ENCODE data around the gene KDM6B.
A peak's percentile ranks its signal among the peaks of the same experiment; 100 is the strongest.

The KDM6B gene

GRCh38 chr17:7849751-7850504 lies 15.9 kb downstream of the KDM6B start:
- DNase-seq (ENCODE audit: low read depth), result no peak
- no peak overlapping the region for H3K4me3 ChIP-seq (ENCODE audit: low read depth, low read length)

- DNase-seq (ENCODE audit: low read depth), result no peak
- no peak overlapping the region for H3K4me3 ChIP-seq (ENCODE audit: low read depth, low read length)
These were observed 16.9 kb downstream of the KDM6B start for GRCh38 chr17:7850701-7851437.

DNA sequence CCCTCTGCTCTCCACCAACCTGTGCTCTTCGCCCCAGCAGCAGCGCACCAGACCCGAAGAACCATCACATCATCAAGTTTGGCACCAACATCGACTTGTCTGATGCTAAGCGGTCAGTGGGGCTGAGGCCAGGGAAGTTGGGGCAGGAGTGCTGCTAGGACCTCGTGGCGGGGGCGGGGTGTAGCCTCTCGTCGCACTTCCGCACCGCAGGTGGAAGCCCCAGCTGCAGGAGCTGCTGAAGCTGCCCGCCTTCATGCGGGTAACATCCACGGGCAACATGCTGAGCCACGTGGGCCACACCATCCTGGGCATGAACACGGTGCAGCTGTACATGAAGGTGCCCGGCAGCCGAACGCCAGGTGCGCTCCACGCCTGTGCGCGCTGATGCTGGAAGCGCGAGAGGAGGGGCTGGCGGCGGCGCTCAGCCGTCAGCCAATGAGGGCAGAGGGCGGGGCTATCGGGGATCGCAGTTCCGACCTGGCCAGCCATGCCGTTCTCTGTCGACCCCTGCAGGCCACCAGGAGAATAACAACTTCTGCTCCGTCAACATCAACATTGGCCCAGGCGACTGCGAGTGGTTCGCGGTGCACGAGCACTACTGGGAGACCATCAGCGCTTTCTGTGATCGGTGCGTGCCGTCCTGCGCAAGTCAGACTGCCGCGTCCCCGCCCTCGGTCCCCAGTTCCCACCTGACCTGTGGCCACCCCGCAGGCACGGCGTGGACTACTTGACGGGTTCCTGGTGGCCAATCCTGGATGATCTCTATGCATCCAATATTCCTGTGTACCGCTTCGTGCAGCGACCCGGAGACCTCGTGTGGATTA lies 17.6 kb downstream of the KDM6B start:
- H3K4me3 ChIP-seq (ENCODE audit: low read depth, low read length), result no peak overlapping the region

GRCh38 chr17:7852262-7852670 lies 18.2 kb downstream of the KDM6B start:
- no peak overlapping the region for H3K4me3 ChIP-seq (ENCODE audit: low read depth, low read length)
- DNase-seq (ENCODE audit: low read depth), result no peak

More for the DNA sequence above, 17.6 kb downstream of the KDM6B start:
- DNase-seq (ENCODE audit: low read depth), result no peak

DNA sequence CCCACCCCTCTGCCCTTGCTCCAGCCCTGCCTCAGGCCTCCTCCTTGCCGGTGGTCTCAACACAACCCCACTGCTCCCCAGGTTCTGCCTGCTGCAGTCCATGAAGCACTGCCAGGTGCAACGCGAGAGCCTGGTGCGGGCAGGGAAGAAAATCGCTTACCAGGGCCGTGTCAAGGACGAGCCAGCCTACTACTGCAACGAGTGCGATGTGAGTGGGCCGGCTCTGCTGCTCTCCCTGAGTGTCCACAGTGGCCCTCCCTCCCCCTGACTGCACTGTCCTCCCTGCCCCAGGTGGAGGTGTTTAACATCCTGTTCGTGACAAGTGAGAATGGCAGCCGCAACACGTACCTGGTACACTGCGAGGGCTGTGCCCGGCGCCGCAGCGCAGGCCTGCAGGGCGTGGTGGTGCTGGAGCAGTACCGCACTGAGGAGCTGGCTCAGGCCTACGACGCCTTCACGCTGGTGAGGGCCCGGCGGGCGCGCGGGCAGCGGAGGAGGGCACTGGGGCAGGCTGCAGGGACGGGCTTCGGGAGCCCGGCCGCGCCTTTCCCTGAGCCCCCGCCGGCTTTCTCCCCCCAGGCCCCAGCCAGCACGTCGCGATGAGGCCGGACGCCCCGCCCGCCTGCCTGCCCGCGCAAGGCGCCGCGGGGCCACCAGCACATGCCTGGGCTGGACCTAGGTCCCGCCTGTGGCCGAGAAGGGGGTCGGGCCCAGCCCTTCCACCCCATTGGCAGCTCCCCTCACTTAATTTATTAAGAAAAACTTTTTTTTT lies 19.1 kb downstream of the KDM6B start:
- H3K4me3 ChIP-seq (ENCODE audit: low read depth, low read length), result no peak overlapping the region
- DNase-seq (ENCODE audit: low read depth), result no peak

- H3K4me3 ChIP-seq (ENCODE audit: low read depth, low read length), result no peak overlapping the region
- DNase-seq (ENCODE audit: low read depth), result no peak
These were observed 19.6 kb downstream of the KDM6B start for GRCh38 chr17:7853691-7854038.

GRCh38 chr17:7854078-7854777 lies 20.2 kb downstream of the KDM6B start:
- H3K4me3 ChIP-seq (ENCODE audit: low read depth, low read length), result no peak overlapping the region
- DNase-seq (ENCODE audit: low read depth), result no peak

DNA sequence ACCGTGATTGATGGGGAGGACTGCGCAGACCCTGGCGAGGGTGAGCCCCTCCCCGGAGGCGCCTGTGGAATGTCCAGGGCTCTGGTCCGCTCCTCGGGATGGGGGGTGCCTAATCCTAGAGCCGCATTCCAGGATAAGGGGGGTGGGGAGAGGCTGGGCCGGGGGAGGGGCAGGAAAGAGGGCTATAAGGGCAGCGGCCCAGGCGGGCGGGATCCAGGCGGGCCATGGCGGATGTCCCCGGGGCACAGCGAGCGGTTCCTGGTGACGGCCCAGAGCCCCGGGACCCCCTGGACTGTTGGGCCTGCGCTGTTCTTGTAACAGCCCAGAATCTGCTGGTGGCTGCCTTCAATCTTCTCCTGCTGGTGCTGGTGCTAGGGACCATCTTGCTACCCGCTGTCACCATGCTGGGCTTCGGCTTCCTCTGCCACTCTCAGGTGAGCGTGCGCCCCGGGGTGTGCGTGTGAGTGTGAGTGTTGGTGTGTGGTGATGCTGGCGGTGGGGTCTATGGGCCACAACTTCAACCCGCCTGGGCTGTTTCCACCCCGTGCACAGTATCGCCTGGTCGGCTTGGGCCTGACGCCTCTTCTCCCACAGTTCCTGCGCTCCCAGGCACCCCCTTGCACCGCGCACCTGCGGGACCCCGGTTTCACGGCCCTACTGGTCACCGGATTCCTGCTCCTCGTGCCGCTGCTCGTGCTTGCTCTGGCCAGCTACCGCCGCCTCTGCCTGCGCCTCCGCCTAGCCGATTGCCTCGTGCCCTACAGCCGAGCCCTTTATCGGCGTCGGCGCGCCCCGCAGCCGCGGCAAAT lies 21.0 kb downstream of the KDM6B start, which contains the start of gene TMEM88:
Gene TMEM88, plus strand, starts transcription at position 216 of the 809 bp plus-strand sequence. Its CDS starts 9 bp downstream, at position 225.
- DNase-seq (ENCODE audit: low read depth), result no peak

DNA sequence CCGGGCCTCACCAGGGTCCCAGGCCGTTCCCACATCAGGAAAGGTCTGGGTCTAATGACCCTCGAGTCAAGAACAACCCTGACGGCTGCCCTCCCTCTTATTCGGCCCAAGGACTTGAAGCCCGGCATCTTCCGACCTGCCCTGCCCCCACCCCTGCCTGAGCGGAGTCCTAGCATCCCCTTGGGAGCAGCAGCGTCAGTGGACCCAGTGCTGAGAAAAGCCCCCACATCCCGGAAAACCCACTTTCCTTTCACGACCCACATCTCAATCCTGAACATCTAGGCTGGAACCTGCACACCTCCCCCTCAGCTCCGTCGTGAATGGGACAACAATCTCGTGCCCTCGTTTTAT lies 21.6 kb downstream of the KDM6B start:
- H3K4me3 ChIP-seq (ENCODE audit: low read depth, low read length), result peak overlapping the region; percentile 75
- no peak for DNase-seq (ENCODE audit: low read depth)

More for the DNA sequence above, 21.0 kb downstream of the KDM6B start, which contains the start of gene TMEM88:
- peak within 1 kb of the TSS; percentile 75 for H3K4me3 ChIP-seq (ENCODE audit: low read depth, low read length)

- no peak for DNase-seq (ENCODE audit: low read depth)
These were observed 22.2 kb downstream of the KDM6B start for GRCh38 chr17:7856011-7856810.

DNA sequence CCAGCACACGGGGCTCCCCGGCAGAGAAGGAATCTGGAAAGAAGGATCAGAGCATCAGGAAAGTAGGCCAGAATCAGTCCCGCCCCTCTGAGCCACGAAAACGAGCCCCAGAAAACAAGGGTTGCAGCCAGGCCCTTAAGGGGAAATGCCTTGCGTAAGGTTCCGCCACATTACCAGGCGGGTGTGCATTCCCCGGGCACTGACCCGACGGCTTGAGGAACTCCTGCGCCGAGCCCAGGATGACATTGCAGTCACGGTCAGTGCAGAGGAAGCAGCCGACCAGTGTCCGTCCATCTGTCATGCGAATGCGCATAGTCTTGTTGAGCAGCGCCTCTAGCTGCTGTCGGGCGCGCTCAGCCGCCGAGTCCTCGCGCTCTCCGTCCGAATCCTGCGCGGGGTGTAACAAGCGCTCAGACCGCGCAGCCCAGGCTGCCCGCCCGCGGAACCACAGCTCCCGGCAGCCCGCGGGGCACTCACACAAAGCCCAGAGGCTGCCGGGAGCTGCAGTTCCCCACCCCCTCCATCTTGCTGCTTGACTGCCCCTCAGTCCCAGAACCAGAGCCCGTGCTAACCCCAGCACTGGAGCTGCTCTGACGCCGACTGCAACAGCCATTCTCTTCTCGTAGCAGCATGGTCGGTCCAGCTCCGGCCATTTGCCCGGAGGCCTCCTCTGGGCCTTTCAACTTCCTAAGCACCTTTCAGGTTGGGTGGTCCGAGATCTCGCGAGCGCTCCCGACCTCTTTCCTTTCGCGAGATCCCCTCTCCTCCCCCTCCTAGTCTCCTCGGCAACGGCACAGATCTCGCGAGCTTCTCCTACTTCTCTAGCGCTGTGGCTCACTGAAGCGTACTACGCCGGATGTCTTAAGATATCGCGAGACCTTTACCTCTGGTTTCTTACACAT lies 23.0 kb downstream of the KDM6B start, which contains the start of gene NAA38:
Gene NAA38, minus strand, starts transcription at position 749 of the 902 bp plus-strand sequence. Its CDS starts 96 bp downstream, at position 653.
- DNase-seq (ENCODE audit: low read depth), result peak; percentile 99
- peak within 1 kb of the TSS; percentile 75 for H3K4me3 ChIP-seq (ENCODE audit: low read depth, low read length)

More at GRCh38 chr17:7856011-7856810, 22.2 kb downstream of the KDM6B start:
- H3K4me3 ChIP-seq (ENCODE audit: low read depth, low read length), result peak overlapping the region; percentile 75

DNA sequence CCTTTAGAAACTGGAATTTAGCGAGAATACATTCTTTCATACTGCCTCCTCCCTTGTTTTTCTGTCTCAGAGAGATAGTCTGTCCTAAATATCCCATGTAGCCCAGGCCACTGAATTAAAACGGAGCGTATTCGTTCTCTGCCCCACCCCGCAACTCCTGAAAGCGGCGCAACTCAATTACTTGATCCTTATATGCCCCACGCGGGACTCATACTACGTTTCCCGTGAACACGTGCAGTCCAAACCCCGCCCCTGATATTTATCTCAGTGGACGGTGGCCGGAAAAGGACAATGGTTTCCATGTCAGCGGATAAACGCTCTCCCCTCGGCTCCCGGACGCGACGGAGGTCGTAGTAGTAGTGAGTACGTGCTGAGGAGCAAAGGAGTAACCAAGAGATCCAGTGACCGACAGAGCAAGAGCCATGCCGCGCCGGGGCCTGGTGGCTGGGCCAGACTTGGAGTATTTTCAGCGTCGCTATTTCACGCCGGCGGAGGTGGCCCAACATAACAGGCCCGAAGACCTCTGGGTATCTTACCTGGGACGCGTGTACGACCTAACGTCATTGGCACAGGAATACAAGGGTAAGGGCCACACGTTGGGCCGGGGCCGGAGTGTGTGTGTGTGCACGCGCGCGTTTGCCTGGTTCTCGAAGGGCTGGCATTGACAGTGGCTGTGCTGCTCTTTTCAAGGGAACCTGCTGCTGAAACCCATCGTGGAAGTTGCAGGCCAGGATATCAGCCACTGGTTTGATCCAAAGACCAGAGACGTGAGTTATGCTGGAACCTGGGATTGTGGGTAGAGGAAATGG lies 23.9 kb downstream of the KDM6B start, which contains the start of gene CYB5D1:
Gene CYB5D1, plus strand, starts transcription at position 291 of the 809 bp plus-strand sequence. Its CDS starts 132 bp downstream, at position 423.
- peak; percentile 82 for DNase-seq (ENCODE audit: low read depth)
- H3K4me3 ChIP-seq (ENCODE audit: low read depth, low read length), result peak within 1 kb of the TSS; percentile 75

- no peak for DNase-seq (ENCODE audit: low read depth)
- peak overlapping the region; percentile 75 for H3K4me3 ChIP-seq (ENCODE audit: low read depth, low read length)
These were observed 24.4 kb downstream of the KDM6B start for GRCh38 chr17:7858522-7858810.

- DNase-seq (ENCODE audit: low read depth), result no peak
- H3K4me3 ChIP-seq (ENCODE audit: low read depth, low read length), result peak overlapping the region; percentile 75
These were observed 25.0 kb downstream of the KDM6B start for GRCh38 chr17:7859028-7859427.

GRCh38 chr17:7862692-7863437 lies 28.8 kb downstream of the KDM6B start:
- no peak overlapping the region for H3K4me3 ChIP-seq (ENCODE audit: low read depth, low read length)
- DNase-seq (ENCODE audit: low read depth), result no peak
